Measurements from ENCODE around the gene PRDM16.

- no peak for TF ChIP-seq EZH2 (IDR thresholded peaks at IDR 0.05; ENCODE audit: borderline replicate concordance, insufficient read depth, low read depth, low read length, poor library complexity, severe bottlenecking)
- no peak for TF ChIP-seq CTCF (IDR thresholded peaks at IDR 0.05)
Observed at GRCh38 chr1:3266870-3267549, 198.0 kb downstream of the PRDM16 start.
